LNCAP (cell line): ENCODE results near the gene CD55.

Experiments used
- TF ChIP-seq, protein P1 (sequence below): fragments of 450-650 bp; IDR thresholded peaks from 2 replicates; pipeline ENCODE4 v1.5.1; 2017; ENCODE audit warnings: mild to moderate bottlenecking

Gene CD55

DNA sequence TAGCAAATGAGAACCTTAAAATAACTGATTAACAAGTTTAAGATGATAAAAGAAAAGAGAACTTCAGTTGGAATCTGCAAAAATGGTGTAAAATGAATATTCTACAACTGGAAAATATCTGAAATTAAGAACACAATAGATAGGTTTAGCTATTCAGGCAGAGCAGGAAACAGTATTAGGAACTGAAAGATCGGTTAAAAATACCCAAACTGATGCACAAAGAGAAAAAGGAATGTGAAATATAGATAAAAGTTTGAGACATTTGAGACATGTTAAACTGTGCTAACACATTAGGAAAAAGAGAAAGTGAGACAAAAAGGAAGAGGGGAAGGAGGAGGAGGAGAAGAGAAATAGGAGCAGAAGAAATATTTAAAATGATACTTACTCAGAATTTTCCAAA lies 12.1 kb downstream of the CD55 start:
- TF ChIP-seq, protein P1, sequence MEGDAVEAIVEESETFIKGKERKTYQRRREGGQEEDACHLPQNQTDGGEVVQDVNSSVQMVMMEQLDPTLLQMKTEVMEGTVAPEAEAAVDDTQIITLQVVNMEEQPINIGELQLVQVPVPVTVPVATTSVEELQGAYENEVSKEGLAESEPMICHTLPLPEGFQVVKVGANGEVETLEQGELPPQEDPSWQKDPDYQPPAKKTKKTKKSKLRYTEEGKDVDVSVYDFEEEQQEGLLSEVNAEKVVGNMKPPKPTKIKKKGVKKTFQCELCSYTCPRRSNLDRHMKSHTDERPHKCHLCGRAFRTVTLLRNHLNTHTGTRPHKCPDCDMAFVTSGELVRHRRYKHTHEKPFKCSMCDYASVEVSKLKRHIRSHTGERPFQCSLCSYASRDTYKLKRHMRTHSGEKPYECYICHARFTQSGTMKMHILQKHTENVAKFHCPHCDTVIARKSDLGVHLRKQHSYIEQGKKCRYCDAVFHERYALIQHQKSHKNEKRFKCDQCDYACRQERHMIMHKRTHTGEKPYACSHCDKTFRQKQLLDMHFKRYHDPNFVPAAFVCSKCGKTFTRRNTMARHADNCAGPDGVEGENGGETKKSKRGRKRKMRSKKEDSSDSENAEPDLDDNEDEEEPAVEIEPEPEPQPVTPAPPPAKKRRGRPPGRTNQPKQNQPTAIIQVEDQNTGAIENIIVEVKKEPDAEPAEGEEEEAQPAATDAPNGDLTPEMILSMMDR = no peak

DNA sequence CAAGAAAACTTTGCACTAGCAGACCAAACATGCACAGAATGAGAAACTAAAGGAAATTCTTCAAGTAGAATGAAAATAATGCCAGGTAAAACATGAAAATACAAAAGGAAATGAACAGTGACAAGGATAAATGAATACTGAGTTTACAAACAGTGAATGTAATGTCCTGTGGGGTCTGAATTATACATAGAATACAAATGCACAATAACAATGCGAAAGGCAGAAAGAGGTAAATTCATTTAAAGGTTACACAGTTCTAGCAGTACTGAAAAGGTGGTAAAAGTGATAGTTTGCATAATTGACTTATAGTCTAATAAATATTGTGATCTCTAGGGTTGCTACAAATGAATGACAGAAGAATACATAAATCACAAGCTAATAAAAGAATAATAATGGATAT lies 12.9 kb downstream of the CD55 start:
- TF ChIP-seq, protein P1 = no peak

DNA sequence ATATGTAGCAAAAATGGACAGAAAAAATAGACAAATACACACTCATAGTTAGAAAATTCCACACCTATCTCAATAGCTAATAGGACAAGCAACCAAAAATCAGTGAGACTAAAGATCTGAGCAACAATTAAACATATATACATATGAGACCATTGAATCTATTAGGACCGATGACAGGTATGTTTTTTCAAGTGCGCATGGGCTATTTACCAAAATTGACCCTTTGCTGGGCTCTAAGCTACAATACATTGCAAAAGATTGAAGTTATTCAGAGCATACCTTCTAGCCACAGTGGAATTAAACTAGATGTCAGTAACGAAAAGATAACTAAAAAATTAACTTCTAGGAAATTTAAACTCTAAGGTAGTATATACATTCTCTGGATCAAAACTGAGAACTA lies 13.7 kb downstream of the CD55 start:
- TF ChIP-seq, protein P1 = no peak

DNA sequence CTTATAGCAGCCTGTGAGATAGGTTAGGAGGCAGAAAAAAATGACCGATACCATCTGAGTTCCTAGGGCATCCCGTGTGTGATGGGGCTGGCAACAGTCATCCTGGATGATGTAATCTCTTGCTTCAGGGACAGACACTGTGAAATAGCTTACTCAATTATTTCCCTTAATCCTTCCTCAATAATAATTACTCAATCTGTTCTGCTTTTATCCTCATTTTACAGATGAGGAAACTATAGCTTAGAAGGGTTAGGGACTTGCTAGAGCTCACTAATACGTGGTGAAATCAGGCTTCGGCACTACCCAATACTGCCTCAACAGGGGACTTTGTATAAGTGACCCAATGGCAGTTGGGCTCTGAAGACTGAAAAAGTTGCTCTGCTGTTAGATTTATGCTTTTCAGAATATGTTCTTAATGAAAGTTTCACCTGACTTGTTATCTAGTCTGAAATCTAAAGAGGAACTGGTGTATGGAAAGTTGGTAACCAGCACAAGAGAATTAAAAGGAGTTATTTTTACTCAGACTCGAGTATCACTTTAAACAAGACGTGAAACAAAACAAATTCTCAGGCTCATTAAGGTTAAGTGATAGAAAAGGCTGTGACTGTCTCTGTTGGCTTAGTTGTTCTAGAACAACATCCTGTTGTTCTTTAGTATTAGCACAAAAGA lies 14.4 kb downstream of the CD55 start:
- TF ChIP-seq, protein P1 = no peak

DNA sequence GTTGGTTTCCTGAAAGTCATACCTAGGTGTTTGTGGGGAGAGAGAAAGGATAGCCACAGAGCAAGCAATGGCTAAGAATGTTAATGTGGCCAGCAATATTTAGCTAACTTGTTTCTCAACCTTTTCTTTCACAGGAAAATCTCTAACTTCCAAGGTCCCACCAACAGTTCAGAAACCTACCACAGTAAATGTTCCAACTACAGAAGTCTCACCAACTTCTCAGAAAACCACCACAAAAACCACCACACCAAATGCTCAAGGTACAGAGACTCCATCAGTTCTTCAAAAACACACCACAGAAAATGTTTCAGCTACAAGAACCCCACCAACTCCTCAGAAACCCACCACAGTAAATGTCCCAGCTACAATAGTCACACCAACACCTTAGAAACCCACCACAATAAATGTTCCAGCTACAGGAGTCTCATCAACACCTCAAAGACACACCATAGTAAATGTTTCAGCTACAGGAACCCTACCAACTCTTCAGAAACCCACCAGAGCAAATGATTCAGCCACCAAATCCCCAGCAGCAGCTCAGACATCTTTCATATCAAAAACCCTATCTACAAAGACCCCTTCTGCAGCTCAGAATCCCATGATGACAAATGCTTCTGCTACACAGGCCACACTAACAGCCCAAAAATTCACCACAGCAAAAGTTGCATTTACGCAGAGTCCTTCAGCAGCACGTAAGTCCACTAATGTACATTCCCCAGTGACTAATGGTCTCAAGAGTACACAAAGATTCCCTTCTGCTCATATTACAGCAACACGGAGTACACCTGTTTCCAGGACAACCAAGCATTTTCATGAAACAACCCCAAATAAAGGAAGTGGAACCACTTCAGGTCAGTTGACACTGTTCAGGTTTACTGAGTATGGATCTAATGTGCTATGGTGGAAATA lies 15.3 kb downstream of the CD55 start:
- TF ChIP-seq, protein P1 = no peak

DNA sequence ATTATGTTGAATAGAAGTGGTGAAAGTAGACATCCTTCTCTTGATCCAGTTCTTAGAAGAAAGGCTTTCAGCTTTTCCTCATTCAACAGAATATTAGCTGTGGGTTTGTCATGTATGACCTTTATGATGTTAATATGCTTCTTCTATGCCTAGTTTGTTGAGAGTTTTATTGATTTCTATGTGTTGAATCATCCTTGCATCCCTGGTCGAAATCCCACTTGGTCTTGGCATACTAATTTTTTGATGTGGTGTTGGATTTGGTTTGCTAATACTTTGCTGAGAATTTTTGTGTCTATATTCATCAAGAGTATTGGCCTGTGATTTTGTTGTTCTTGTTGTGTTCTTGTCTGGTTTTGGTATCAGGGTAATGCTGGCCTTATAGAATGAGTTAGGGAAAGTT lies 20.9 kb downstream of the CD55 start:
- TF ChIP-seq, protein P1 = no peak

DNA sequence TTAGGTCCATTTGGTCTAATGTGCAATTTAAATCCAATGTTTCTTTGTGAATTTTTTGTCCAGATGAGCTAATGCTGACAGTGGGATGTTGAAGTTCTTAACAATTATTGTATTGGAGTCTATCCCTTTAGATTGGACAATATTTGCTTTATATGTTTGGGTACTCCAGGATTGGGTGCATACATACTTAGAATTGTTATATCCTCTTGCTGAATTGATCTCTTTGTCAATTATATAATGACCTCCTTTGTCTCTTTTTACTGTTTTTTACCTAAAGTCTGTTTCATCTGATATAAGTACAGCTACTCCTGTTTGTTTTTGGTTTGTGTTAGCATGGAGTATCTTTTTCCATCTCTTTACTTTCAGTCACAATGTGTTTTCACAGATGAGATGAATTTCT lies 22.2 kb downstream of the CD55 start:
- TF ChIP-seq, protein P1 = no peak
